GM18867 (cell line): ENCODE data around the gene CSNK1G2.

Source experiments
- ATAC-seq: cut with Tn5 transposase; IDR thresholded peaks from one replicate; pipeline ENCODE4 v1.9.1; 2021; ENCODE audit warnings: mild to moderate bottlenecking, moderate library complexity; ENCODE audit not compliant: unreplicated experiment

The CSNK1G2 gene

GRCh38 chr19:1941146-1942077 is at the start of gene CSNK1G2:
CSNK1G2 (plus strand) TSS chr19:1941172; CDS start chr19:1969773, 28,601 bp downstream.
- ATAC-seq: no peak

GRCh38 chr19:1893791-1894190 is 47.2 kb upstream of the CSNK1G2 start:
- no peak for ATAC-seq

- no peak for ATAC-seq
Observed at GRCh38 chr19:1896508-1896907, 44.5 kb upstream of the CSNK1G2 start.

GRCh38 chr19:1901940-1902404 is 39.0 kb upstream of the CSNK1G2 start:
- no peak for ATAC-seq

- ATAC-seq: no peak
Observed at GRCh38 chr19:1902923-1903322, 38.0 kb upstream of the CSNK1G2 start.

- no peak for ATAC-seq
Observed at GRCh38 chr19:1904860-1905109, 36.2 kb upstream of the CSNK1G2 start.

- ATAC-seq: peak; percentile 84
Observed at GRCh38 chr19:1905110-1905862, 35.7 kb upstream of the CSNK1G2 start, which contains the start of the genes ADAT3 and SCAMP4. ADAT3 (plus strand) TSS chr19:1905399; CDS start chr19:1912048, 6,649 bp downstream. SCAMP4 (plus strand) TSS chr19:1905399; CDS start chr19:1915020, 9,621 bp downstream.

GRCh38 chr19:1905863-1906375 is 35.1 kb upstream of the CSNK1G2 start:
- ATAC-seq: no peak

GRCh38 chr19:1906985-1907562 is 33.9 kb upstream of the CSNK1G2 start:
- no peak for ATAC-seq

GRCh38 chr19:1907563-1908363 is 33.2 kb upstream of the CSNK1G2 start:
- ATAC-seq: no peak

- ATAC-seq: no peak
Observed at GRCh38 chr19:1908364-1908678, 32.7 kb upstream of the CSNK1G2 start.

GRCh38 chr19:1909761-1910080 is 31.3 kb upstream of the CSNK1G2 start:
- ATAC-seq: no peak

- no peak for ATAC-seq
Observed at GRCh38 chr19:1910177-1910576, 30.8 kb upstream of the CSNK1G2 start.

- no peak for ATAC-seq
Observed at GRCh38 chr19:1911098-1911497, 29.9 kb upstream of the CSNK1G2 start.

- ATAC-seq: no peak
Observed at GRCh38 chr19:1911995-1912394, 29.0 kb upstream of the CSNK1G2 start.

- ATAC-seq: no peak
Observed at GRCh38 chr19:1912760-1913505, 28.0 kb upstream of the CSNK1G2 start.

GRCh38 chr19:1913781-1914577 is 27.0 kb upstream of the CSNK1G2 start:
- no peak for ATAC-seq

- ATAC-seq: no peak
Observed at GRCh38 chr19:1914826-1915341, 26.1 kb upstream of the CSNK1G2 start.

GRCh38 chr19:1917146-1917545 is 23.8 kb upstream of the CSNK1G2 start:
- ATAC-seq: no peak
